ENCODE results near the gene FBXO46.

FBXO46 gene

DNA sequence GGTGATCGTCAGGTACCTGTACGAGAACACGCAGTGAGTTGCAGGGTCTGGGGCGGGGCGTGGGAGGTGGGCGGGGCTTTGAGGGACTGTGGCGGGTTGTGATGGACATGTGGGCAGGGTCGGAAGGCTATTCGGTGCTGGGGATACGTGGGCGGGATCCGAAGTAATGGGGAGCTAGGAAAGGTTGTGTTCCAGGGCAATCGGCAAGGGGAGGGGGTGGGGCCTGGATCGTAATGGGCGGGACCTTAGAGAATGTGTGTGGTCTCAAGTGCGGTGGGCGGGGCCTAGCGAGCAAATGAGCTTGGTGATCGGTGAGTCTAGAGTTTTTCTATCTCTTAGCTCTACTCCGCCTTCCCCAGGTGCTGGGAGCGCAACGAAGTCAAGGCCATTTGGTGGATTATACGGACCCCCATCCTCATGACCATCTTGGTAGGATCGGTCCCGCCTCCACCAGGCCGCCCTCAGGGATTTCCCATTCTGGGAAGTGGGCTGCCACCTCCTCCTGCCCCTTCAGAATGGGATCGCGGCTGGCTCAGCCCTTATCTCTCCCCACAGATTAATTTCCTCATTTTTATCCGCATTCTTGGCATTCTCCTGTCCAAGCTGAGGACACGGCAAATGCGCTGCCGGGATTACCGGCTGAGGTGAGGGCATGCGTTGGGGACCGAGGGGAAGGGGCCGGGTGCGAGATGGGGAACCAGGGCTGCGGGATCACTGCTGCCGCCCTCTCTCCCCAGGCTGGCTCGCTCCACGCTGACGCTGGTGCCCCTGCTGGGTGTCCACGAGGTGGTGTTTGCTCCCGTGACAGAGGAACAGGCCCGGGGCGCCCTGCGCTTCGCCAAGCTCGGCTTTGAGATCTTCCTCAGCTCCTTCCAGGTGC is 53.1 kb downstream of the FBXO46 start:
- Histone ChIP-seq H3F3A (ENCODE audit: low read depth) (no peaks in the 10 kb centered on the region), H3K79me2 (ENCODE audit: insufficient read depth, low read length) (no peaks in the 10 kb centered on the region), H3K4me3 (ENCODE audit: low read length, poor library complexity, severe bottlenecking) (no peak overlapping the region), H3K9me3 (ENCODE audit: insufficient read depth, low read depth, low read length) (no peaks in the 10 kb centered on the region), H3K4me2 (ENCODE audit: low read depth, low read length, poor library complexity, severe bottlenecking) (no peak overlapping the region), H2AFZ (ENCODE audit: low read length) (no peak overlapping the region), H3K36me3 (ENCODE audit: insufficient read depth, low read length) (no peaks in the 10 kb centered on the region), H3K4me1 (ENCODE audit: insufficient read depth, low read length, poor library complexity, severe bottlenecking) (peaks cover 3% of the 10 kb centered on the region), H3K27me3 (ENCODE audit: insufficient read depth, low read length, poor library complexity, severe bottlenecking) (no peaks in the 10 kb centered on the region), H3K9ac (ENCODE audit: low read depth, low read length, poor library complexity, severe bottlenecking) (no peak overlapping the region), H4K20me1 (ENCODE audit: insufficient read depth, low read length, poor library complexity, severe bottlenecking) (no peaks in the 10 kb centered on the region), H3K9me2 (replicated peaks; ENCODE audit: low read depth, low read length) (no peaks in the 10 kb centered on the region)
- no peak for TF ChIP-seq EZH2phosphoT487 (IDR thresholded peaks at IDR 0.05; ENCODE audit: borderline replicate concordance)
- TF ChIP-seq, protein P1, sequence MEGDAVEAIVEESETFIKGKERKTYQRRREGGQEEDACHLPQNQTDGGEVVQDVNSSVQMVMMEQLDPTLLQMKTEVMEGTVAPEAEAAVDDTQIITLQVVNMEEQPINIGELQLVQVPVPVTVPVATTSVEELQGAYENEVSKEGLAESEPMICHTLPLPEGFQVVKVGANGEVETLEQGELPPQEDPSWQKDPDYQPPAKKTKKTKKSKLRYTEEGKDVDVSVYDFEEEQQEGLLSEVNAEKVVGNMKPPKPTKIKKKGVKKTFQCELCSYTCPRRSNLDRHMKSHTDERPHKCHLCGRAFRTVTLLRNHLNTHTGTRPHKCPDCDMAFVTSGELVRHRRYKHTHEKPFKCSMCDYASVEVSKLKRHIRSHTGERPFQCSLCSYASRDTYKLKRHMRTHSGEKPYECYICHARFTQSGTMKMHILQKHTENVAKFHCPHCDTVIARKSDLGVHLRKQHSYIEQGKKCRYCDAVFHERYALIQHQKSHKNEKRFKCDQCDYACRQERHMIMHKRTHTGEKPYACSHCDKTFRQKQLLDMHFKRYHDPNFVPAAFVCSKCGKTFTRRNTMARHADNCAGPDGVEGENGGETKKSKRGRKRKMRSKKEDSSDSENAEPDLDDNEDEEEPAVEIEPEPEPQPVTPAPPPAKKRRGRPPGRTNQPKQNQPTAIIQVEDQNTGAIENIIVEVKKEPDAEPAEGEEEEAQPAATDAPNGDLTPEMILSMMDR (conservative IDR thresholded peaks at IDR 0.05; ENCODE audit: low read length): no peak

DNA sequence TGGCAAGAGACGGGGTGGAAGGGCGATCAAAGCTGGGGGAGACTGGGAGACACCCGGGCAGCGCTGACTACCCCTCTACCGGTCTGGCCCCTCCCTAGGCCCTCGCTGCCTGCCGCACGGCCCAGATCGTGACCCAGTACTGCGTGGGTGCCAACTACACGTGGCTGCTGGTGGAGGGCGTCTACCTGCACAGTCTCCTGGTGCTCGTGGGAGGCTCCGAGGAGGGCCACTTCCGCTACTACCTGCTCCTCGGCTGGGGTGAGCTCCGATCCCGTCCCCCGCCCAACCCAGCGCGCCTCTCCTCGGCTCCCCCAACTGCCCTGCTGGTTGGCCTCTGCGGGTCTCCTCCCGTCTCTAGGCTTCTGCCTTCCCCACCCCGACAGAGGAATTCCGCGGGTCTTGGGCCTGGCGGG is 53.8 kb downstream of the FBXO46 start:
- no peaks in the 10 kb centered on the region for H4K20me1 ChIP-seq (ENCODE audit: insufficient read depth, low read length, poor library complexity, severe bottlenecking)
- no peaks in the 10 kb centered on the region for H3K9me2 ChIP-seq (replicated peaks; ENCODE audit: low read depth, low read length)
- H3K4me3 ChIP-seq (ENCODE audit: low read length, poor library complexity, severe bottlenecking): no peak overlapping the region
- H3K79me2 ChIP-seq (ENCODE audit: insufficient read depth, low read length): no peaks in the 10 kb centered on the region
- H3K36me3 ChIP-seq (ENCODE audit: insufficient read depth, low read length): no peaks in the 10 kb centered on the region
- no peaks in the 10 kb centered on the region for H3K9me3 ChIP-seq (ENCODE audit: insufficient read depth, low read depth, low read length)
- H3K27me3 ChIP-seq (ENCODE audit: insufficient read depth, low read length, poor library complexity, severe bottlenecking): no peaks in the 10 kb centered on the region
- H2AFZ ChIP-seq (ENCODE audit: low read length): no peak overlapping the region
- no peaks in the 10 kb centered on the region for H3F3A ChIP-seq (ENCODE audit: low read depth)
- no peak overlapping the region for H3K4me2 ChIP-seq (ENCODE audit: low read depth, low read length, poor library complexity, severe bottlenecking)
- peaks cover 3% of the 10 kb centered on the region for H3K4me1 ChIP-seq (ENCODE audit: insufficient read depth, low read length, poor library complexity, severe bottlenecking)
- no peak overlapping the region for H3K9ac ChIP-seq (ENCODE audit: low read depth, low read length, poor library complexity, severe bottlenecking)
- no peak for TF ChIP-seq EZH2phosphoT487 (IDR thresholded peaks at IDR 0.05; ENCODE audit: borderline replicate concordance)
- TF ChIP-seq, protein P1 (conservative IDR thresholded peaks at IDR 0.05; ENCODE audit: low read length): no peak

DNA sequence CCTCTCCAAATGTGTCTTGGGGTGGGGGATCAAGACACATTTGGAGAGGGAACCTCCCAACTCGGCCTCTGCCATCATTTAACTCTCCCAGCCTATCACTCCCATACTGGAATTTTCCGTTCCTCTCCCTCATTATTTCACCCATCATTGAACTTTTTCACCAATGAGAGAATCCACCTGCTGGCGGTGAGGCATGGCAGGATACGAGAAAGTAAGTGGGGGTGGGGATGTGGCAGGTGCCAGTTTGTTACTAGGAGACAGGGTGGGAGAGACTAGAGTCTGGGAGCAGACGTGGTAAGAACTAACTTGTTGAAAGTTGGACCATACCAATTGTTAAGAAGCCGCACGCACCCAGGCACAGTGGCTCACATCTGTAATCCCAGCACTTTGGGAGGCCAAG is 55.8 kb downstream of the FBXO46 start:
- Histone ChIP-seq H3K4me2 (ENCODE audit: low read depth, low read length, poor library complexity, severe bottlenecking) (no peak overlapping the region), H3K4me3 (ENCODE audit: low read length, poor library complexity, severe bottlenecking) (no peak overlapping the region), H3K9me3 (ENCODE audit: insufficient read depth, low read depth, low read length) (no peaks in the 10 kb centered on the region), H3K9ac (ENCODE audit: low read depth, low read length, poor library complexity, severe bottlenecking) (no peak overlapping the region), H3F3A (ENCODE audit: low read depth) (no peaks in the 10 kb centered on the region), H3K4me1 (ENCODE audit: insufficient read depth, low read length, poor library complexity, severe bottlenecking) (no peaks in the 10 kb centered on the region), H2AFZ (ENCODE audit: low read length) (no peak overlapping the region), H3K27me3 (ENCODE audit: insufficient read depth, low read length, poor library complexity, severe bottlenecking) (no peaks in the 10 kb centered on the region), H3K79me2 (ENCODE audit: insufficient read depth, low read length) (no peaks in the 10 kb centered on the region), H4K20me1 (ENCODE audit: insufficient read depth, low read length, poor library complexity, severe bottlenecking) (no peaks in the 10 kb centered on the region), H3K9me2 (replicated peaks; ENCODE audit: low read depth, low read length) (no peaks in the 10 kb centered on the region), H3K36me3 (ENCODE audit: insufficient read depth, low read length) (no peaks in the 10 kb centered on the region)
- TF ChIP-seq, protein P1 (conservative IDR thresholded peaks at IDR 0.05; ENCODE audit: low read length): no peak
- TF ChIP-seq EZH2phosphoT487 (IDR thresholded peaks at IDR 0.05; ENCODE audit: borderline replicate concordance): no peak

All from Loucy (cell line).